ENCODE data around the gene SDK1. TPM values are rescaled to one million over a fixed set of nuclear protein-coding genes. Genes with fewer than 3 reads are reported as not detected.
"Not testable (repeated sequence)": the region's sequence is repeated elsewhere in the genome, so short reads cannot be mapped to it uniquely, and the experiment has no call there.

Gene SDK1
- total and polyA plus RNA-seq, 2 experiments from 2014 or later: 4.1 to 16.5 TPM

- TF ChIP-seq CTCF (IDR thresholded peaks at IDR 0.05; ENCODE audit: low read depth, low read length): no peak
- Histone ChIP-seq H3K4me1 (ENCODE audit: low read depth) (no peaks in the 10 kb centered on the region), H3K9me3 (ENCODE audit: low read depth) (no peaks in the 10 kb centered on the region), H3K27me3 (no peaks in the 10 kb centered on the region), H3K4me3 (no peak overlapping the region), H3K27ac (no peak overlapping the region), H3K36me3 (no peaks in the 10 kb centered on the region)
- DNase-seq (ENCODE audit: low read depth in 1 of 2, low spot score in 1 of 2): no peak
Measured at GRCh38 chr7:3958109-3958483, 657.0 kb downstream of the SDK1 start.

DNA sequence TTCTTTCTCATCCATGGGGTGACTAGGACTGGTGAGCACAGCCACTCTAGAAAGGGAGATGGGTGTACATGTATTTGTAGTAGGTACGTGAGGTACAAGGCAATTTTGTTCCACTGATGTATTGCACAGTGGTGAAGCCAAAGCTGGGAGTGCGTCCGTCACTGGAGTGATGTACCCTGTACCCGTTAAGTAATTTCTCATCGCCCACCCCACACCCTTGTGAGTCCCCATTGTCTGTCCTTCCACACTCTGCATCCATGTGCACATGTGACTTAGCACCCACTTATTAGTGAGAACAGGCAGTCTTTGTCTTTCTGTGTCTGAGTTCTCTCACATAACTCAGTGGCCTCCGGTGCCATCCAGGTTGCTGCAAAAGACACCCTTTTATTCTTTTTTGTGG, 658.3 kb downstream of the SDK1 start:
- no peak for TF ChIP-seq CTCF (IDR thresholded peaks at IDR 0.05; ENCODE audit: low read depth, low read length)
- H3K4me3 ChIP-seq: no peak overlapping the region
- DNase-seq (ENCODE audit: low read depth in 1 of 2, low spot score in 1 of 2): no peak
- H3K27me3 ChIP-seq: no peaks in the 10 kb centered on the region
- no peak overlapping the region for H3K27ac ChIP-seq
- H3K36me3 ChIP-seq: no peaks in the 10 kb centered on the region
- no peaks in the 10 kb centered on the region for H3K9me3 ChIP-seq (ENCODE audit: low read depth)
- H3K4me1 ChIP-seq (ENCODE audit: low read depth): no peaks in the 10 kb centered on the region

DNA sequence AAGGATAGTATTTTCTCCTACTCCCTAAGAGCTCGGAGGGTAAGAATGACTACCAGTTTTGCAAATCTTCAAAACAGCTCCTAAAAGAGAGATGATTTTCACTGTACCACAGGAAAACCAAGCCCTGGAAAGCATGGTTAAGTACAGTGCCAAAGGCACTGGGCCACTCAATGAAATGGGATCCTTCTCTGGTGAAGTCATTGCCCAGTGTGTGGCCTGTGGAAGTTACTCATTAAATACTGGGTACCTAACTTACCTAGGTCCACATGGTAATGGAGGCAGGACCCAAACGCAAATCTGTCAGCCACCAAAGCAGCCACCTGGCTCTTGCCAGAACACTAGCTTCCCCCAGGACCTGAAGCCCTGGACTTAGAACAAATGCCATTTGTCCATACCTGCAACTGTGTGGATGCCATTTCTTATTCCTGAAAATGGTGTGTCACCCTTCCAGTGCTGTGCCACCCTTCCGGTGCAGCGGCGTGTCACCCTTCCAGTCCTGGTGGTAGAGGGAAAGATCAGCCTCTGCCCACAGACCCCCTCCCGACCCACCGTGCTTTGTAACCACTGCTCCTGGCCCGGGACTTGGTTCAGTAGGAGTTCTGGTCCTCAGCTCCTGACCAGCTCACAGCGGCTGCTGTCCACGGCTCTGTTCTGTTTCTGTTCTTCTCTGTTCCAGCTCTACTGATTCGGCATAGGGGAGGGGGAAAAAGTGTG, 659.2 kb downstream of the SDK1 start:
- no peaks in the 10 kb centered on the region for H3K36me3 ChIP-seq
- no peaks in the 10 kb centered on the region for H3K9me3 ChIP-seq (ENCODE audit: low read depth)
- TF ChIP-seq CTCF (IDR thresholded peaks at IDR 0.05; ENCODE audit: low read depth, low read length): no peak
- no peaks in the 10 kb centered on the region for H3K27me3 ChIP-seq
- no peak for DNase-seq (ENCODE audit: low read depth in 1 of 2, low spot score in 1 of 2)
- no peaks in the 10 kb centered on the region for H3K4me1 ChIP-seq (ENCODE audit: low read depth)
- no peak overlapping the region for H3K4me3 ChIP-seq
- H3K27ac ChIP-seq: no peak overlapping the region

DNA sequence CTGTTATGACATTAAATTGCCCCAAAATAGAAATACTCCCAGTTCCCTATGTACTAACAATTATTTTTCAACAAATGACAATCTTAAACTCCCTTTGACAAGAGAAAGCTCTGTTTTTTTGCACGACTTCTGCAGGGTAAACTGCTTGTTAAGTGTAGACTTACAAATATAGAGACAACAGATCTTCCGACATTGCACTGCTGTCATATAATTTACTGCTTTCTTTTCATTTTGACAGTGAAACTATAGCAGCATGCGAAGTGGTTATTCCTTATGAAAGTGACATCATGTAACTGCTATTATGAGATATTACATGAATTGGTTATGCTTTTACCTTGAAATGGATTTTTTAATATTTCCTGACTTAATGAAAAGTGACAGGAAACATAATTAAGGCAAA, 659.9 kb downstream of the SDK1 start:
- Histone ChIP-seq H3K4me3 (no peak overlapping the region), H3K9me3 (ENCODE audit: low read depth) (no peaks in the 10 kb centered on the region)
- no peak for TF ChIP-seq CTCF (IDR thresholded peaks at IDR 0.05; ENCODE audit: low read depth, low read length)

GRCh38 chr7:3961857-3962503, 660.9 kb downstream of the SDK1 start:
- Histone ChIP-seq H3K4me1 (ENCODE audit: low read depth) (no peaks in the 10 kb centered on the region), H3K27me3 (no peaks in the 10 kb centered on the region), H3K9me3 (ENCODE audit: low read depth) (no peaks in the 10 kb centered on the region), H3K4me3 (no peak overlapping the region), H3K27ac (no peak overlapping the region), H3K36me3 (no peaks in the 10 kb centered on the region)
- DNase-seq (ENCODE audit: low read depth in 1 of 2, low spot score in 1 of 2): no peak
- no peak for TF ChIP-seq CTCF (IDR thresholded peaks at IDR 0.05; ENCODE audit: low read depth, low read length)

More for the DNA sequence above, 659.9 kb downstream of the SDK1 start:
- H3K27me3 ChIP-seq: no peaks in the 10 kb centered on the region
- no peaks in the 10 kb centered on the region for H3K4me1 ChIP-seq (ENCODE audit: low read depth)
- DNase-seq (ENCODE audit: low read depth in 1 of 2, low spot score in 1 of 2): no peak
- H3K36me3 ChIP-seq: no peaks in the 10 kb centered on the region
- no peak overlapping the region for H3K27ac ChIP-seq

DNA sequence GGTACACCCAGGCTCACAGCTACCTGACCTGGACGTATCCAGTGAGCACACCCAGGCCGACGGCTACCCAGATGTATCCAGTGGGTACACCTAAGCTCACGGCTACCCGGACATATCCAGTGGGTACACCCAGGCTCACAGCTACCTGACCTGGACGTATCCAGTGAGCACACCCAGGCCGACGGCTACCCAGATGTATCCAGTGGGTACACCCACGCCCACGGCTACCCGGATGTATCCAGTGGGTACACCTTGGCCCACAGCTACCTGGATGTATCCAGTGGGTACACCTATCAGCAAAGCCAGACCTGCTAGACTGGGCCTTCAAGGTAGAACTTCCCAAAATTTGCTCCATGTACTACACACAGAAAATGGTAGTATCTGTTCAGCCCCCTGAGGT, 662.7 kb downstream of the SDK1 start:
- H3K36me3 ChIP-seq; DNase-seq (ENCODE audit: low read depth in 1 of 2, low spot score in 1 of 2); H3K9me3 ChIP-seq (ENCODE audit: low read depth); H3K27ac ChIP-seq; H3K4me1 ChIP-seq (ENCODE audit: low read depth); H3K27me3 ChIP-seq; H3K4me3 ChIP-seq: not testable (repeated sequence)
